Tibial nerve (tissue), 3 donors: Measurements from ENCODE around the gene KATNAL2.
"Not testable (repeated sequence)": the region's sequence is repeated elsewhere in the genome, so short reads cannot be mapped to it uniquely, and the experiment has no call there.

Experiments
- POLR2A ChIP-seq, 2 donors: fragments of 450-650 bp; IDR thresholded peaks; one replicate each; pipeline ENCODE4 v1.6.1; 2017; ENCODE audit warnings: antibody characterized with exemption in 2 of 2, mild to moderate bottlenecking in 2 of 2, moderate library complexity in 2 of 2
- TF ChIP-seq, protein P1 (sequence below), 5 experiments: fragments of 200-600 bp in 3 of 5; fragments of 450-650 bp in 2 of 5; sonication (generic) in 3 of 5; IDR thresholded peaks; one replicate each; pipeline ENCODE4 v1.5.1; 2016 to 2019; ENCODE audit warnings: antibody characterized with exemption in 5 of 5, mild to moderate bottlenecking in 3 of 5, moderate library complexity in 2 of 5

DNA sequence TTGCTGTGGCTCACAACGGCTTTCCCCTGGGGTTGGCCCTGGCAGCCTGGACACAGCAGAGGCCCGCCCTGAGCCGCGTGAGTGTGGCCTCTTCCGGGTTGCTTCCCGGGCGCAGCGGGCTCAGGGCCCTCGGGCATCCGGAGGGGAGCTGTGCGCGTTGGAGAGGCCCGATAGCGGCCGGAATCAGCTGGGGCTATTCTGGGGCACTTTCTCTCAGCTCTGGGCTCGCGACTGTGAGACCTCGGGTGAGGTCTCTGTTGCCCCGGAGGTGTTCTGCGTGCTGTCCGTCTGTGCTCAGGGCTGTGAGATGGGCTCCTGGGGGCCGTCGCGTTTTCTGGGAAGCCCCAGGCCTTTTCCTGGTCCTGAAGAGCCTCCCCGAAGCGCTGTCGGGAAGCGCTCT is 117.2 kb downstream of the KATNAL2 start:
- TF ChIP-seq, protein P1, sequence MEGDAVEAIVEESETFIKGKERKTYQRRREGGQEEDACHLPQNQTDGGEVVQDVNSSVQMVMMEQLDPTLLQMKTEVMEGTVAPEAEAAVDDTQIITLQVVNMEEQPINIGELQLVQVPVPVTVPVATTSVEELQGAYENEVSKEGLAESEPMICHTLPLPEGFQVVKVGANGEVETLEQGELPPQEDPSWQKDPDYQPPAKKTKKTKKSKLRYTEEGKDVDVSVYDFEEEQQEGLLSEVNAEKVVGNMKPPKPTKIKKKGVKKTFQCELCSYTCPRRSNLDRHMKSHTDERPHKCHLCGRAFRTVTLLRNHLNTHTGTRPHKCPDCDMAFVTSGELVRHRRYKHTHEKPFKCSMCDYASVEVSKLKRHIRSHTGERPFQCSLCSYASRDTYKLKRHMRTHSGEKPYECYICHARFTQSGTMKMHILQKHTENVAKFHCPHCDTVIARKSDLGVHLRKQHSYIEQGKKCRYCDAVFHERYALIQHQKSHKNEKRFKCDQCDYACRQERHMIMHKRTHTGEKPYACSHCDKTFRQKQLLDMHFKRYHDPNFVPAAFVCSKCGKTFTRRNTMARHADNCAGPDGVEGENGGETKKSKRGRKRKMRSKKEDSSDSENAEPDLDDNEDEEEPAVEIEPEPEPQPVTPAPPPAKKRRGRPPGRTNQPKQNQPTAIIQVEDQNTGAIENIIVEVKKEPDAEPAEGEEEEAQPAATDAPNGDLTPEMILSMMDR (IDR thresholded peaks at IDR 0.05): not testable (repeated sequence)
- not testable (repeated sequence) for TF ChIP-seq POLR2A (IDR thresholded peaks at IDR 0.05)
